GM18870 (cell line): ENCODE measurements around the gene CHMP1A.
"Not testable (repeated sequence)": the region's sequence is repeated elsewhere in the genome, so short reads cannot be mapped to it uniquely, and the experiment has no call there.

Source experiments
- ATAC-seq: cut with Tn5 transposase; IDR thresholded peaks from one replicate; pipeline ENCODE4 v1.9.1; 2021; ENCODE audit warnings: moderate library complexity; ENCODE audit not compliant: unreplicated experiment

CHMP1A gene

GRCh38 chr16:89661215-89661614 is 3.7 kb upstream of the CHMP1A start:
- ATAC-seq = no peak

- no peak for ATAC-seq
These were observed 2.6 kb upstream of the CHMP1A start for GRCh38 chr16:89660146-89660545.

GRCh38 chr16:89658221-89658879 is 842 bp upstream of the CHMP1A start:
- ATAC-seq = no peak

- no peak for ATAC-seq
These were observed 930 bp downstream of the CHMP1A start for GRCh38 chr16:89656435-89657121.

GRCh38 chr16:89655062-89655643 is 2.4 kb downstream of the CHMP1A start:
- ATAC-seq = no peak

GRCh38 chr16:89653656-89654295 is 3.7 kb downstream of the CHMP1A start:
- no peak for ATAC-seq

- ATAC-seq = no peak
These were observed 5.9 kb downstream of the CHMP1A start for GRCh38 chr16:89651584-89651983.

GRCh38 chr16:89646906-89647305 is 10.6 kb downstream of the CHMP1A start:
- ATAC-seq = no peak

GRCh38 chr16:89646270-89646669 is 11.2 kb downstream of the CHMP1A start:
- no peak for ATAC-seq

- ATAC-seq = no peak
These were observed 12.4 kb downstream of the CHMP1A start for GRCh38 chr16:89645122-89645521.

- no peak for ATAC-seq
These were observed 13.7 kb downstream of the CHMP1A start for GRCh38 chr16:89643769-89644300.

GRCh38 chr16:89642574-89642973 is 14.9 kb downstream of the CHMP1A start:
- ATAC-seq = no peak

GRCh38 chr16:89641458-89642119 is 15.9 kb downstream of the CHMP1A start:
- no peak for ATAC-seq

GRCh38 chr16:89639385-89639784 is 18.1 kb downstream of the CHMP1A start:
- no peak for ATAC-seq

GRCh38 chr16:89638455-89638854 is 19.1 kb downstream of the CHMP1A start:
- no peak for ATAC-seq

- no peak for ATAC-seq
These were observed 20.1 kb downstream of the CHMP1A start for GRCh38 chr16:89637379-89637778.

GRCh38 chr16:89636663-89637062 is 20.8 kb downstream of the CHMP1A start:
- ATAC-seq = no peak

- ATAC-seq = not testable (repeated sequence)
These were observed 22.8 kb downstream of the CHMP1A start for GRCh38 chr16:89634463-89635385.

GRCh38 chr16:89633064-89633631 is 24.4 kb downstream of the CHMP1A start:
- no peak for ATAC-seq
